Coronary artery (tissue), 2 donors: ENCODE results near the gene NIBAN1.
A peak's percentile ranks its signal among the peaks of the same experiment; 100 is the strongest.

Experiments
- DNase-seq: peaks from one replicate; pipeline ENCODE4 v3.0.0-alpha.2; 2017; ENCODE audit warnings: low spot score
- H3K27ac ChIP-seq, 2 donors: fragments of 200-600 bp; sonication (generic); one replicate each; pipeline ENCODE4 v1.5.1; 2016 to 2019
- H3K4me3 ChIP-seq: fragments of 200-600 bp; sonication (generic); 2 replicates; pipeline ENCODE4 v1.5.1; 2016; ENCODE audit warnings: mild to moderate bottlenecking, moderate library complexity
- CTCF ChIP-seq: fragments of 200-600 bp; sonication (generic); IDR thresholded peaks from one replicate; pipeline ENCODE4 v1.5.1; 2019; ENCODE audit warnings: antibody characterized with exemption

The NIBAN1 gene

GRCh38 chr1:184973272-184974055 lies 844 bp downstream of the NIBAN1 start:
- no peak for TF ChIP-seq CTCF

GRCh38 chr1:184972315-184973055 lies 1.8 kb downstream of the NIBAN1 start:
- Histone ChIP-seq H3K27ac (peak overlapping the region; percentile 98), H3K4me3 (peak overlapping the region; percentile 96)
- TF ChIP-seq CTCF, result no peak
- no peak for DNase-seq

More at GRCh38 chr1:184973272-184974055, 844 bp downstream of the NIBAN1 start:
- DNase-seq, result no peak
- H3K27ac ChIP-seq, result peak overlapping the region; percentile 98
- peak overlapping the region; percentile 96 for H3K4me3 ChIP-seq

GRCh38 chr1:184971522-184972265 lies 2.6 kb downstream of the NIBAN1 start:
- no peak for TF ChIP-seq CTCF
- H3K27ac ChIP-seq, result peak overlapping the region; percentile 98

GRCh38 chr1:184970691-184971161 lies 3.6 kb downstream of the NIBAN1 start:
- no peak for TF ChIP-seq CTCF
- no peak for DNase-seq
- peak overlapping the region; percentile 98 for H3K27ac ChIP-seq
- H3K4me3 ChIP-seq, result peak overlapping the region; percentile 96

More at GRCh38 chr1:184971522-184972265, 2.6 kb downstream of the NIBAN1 start:
- DNase-seq, result no peak
- H3K4me3 ChIP-seq, result peak overlapping the region; percentile 96

- Histone ChIP-seq H3K27ac (peak overlapping the region in 1 of 2 donors; percentile 35), H3K4me3 (no peak overlapping the region)
- no peak for TF ChIP-seq CTCF
- DNase-seq, result no peak
Measured at GRCh38 chr1:184966989-184967388, 7.3 kb downstream of the NIBAN1 start.

- Histone ChIP-seq H3K4me3 (no peak overlapping the region), H3K27ac (peak overlapping the region; percentile 39 to 46)
- no peak for TF ChIP-seq CTCF
- no peak for DNase-seq
Measured at GRCh38 chr1:184965944-184966860, 8.1 kb downstream of the NIBAN1 start.
